HEK293T (cell line): Measurements from ENCODE around the gene PARM1.

Source experiments
- SP1 ChIP-seq: fragments of 450-650 bp; IDR thresholded peaks from 2 replicates; pipeline ENCODE4 v1.6.1; 2017
- TARDBP ChIP-seq: fragments of 450-650 bp; IDR thresholded peaks from 2 replicates; pipeline ENCODE4 v1.6.1; 2016

DNA sequence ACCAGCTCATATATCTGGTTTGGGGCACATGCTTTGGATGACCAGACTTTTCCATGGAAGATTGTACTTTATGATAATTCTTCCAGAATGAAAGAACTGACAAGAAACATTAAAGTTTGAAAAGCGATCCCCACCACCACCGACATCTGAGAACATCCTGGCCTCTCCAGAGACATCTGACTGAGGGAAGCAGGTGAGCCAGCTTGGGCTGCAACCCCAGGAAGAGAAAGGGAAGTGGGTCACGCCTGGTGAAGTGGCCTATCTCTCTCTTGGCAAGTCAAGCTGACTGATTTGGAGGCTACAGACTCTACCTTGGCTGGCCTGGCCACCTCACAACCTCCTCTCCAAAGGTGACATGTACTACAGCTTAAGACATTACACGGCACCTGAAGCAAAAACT lies 20.7 kb downstream of the PARM1 start:
- TF ChIP-seq SP1 (no peak), TARDBP (no peak)
